Karpas-422 (cell line): ENCODE data around the gene CIB2. TPM values are rescaled to one million over a fixed set of nuclear protein-coding genes. Genes with fewer than 3 reads are reported as not detected.

Experiments
- DNase-seq: peaks from one replicate; pipeline ENCODE4 v3.0.0-alpha.2; 2015
- H2AFZ ChIP-seq: fragments of 200-600 bp; sonication (generic); 2 replicates; pipeline ENCODE4 v1.6.1; 2014; ENCODE audit warnings: antibody characterized with exemption, low read length, mixed read lengths
- H3K27ac ChIP-seq: fragments of 200-600 bp; sonication (generic); 2 replicates; pipeline ENCODE4 v1.5.1; 2014; ENCODE audit warnings: mild to moderate bottlenecking, low read length, moderate library complexity
- H3K27me3 ChIP-seq: fragments of 200-600 bp; sonication (generic); 2 replicates; pipeline ENCODE4 v1.6.1; 2014; ENCODE audit warnings: low read length, mixed read lengths
- H3K36me3 ChIP-seq: fragments of 200-600 bp; sonication (generic); 2 replicates; pipeline ENCODE4 v1.6.1; 2014; ENCODE audit warnings: low read length, mixed read lengths; ENCODE audit not compliant: insufficient read depth
- H3K4me1 ChIP-seq: fragments of 200-600 bp; sonication (generic); 2 replicates; pipeline ENCODE4 v1.6.1; 2014; ENCODE audit warnings: mild to moderate bottlenecking, low read length, mixed read lengths
- H3K4me2 ChIP-seq: fragments of 200-600 bp; sonication (generic); 2 replicates; pipeline ENCODE4 v1.6.1; 2014; ENCODE audit warnings: low read length, low read depth, mild to moderate bottlenecking; ENCODE audit not compliant: poor library complexity, severe bottlenecking
- H3K4me3 ChIP-seq: fragments of 200-600 bp; sonication (generic); 2 replicates; pipeline ENCODE4 v1.5.1; 2014; ENCODE audit warnings: mild to moderate bottlenecking, antibody characterized with exemption, low read length, mixed read lengths
- H3K79me2 ChIP-seq: fragments of 200-600 bp; sonication (generic); 2 replicates; pipeline ENCODE4 v1.6.1; 2014; ENCODE audit warnings: mild to moderate bottlenecking, low read length, mixed read lengths
- H3K9ac ChIP-seq: fragments of 200-600 bp; sonication (generic); 2 replicates; pipeline ENCODE4 v1.6.0; 2014; ENCODE audit warnings: low read length
- H3K9me2 ChIP-seq: fragments of 200-600 bp; sonication (generic), shearing (Covaris generic); replicated peaks from 2 replicates; pipeline ENCODE4 v1.6.0; 2014; ENCODE audit warnings: mild to moderate bottlenecking, low read length, moderate library complexity; ENCODE audit not compliant: insufficient read depth
- H3K9me3 ChIP-seq: fragments of 300-700, 200-600 bp; sonication (generic); 2 replicates; pipeline ENCODE4 v1.6.1; 2014; ENCODE audit warnings: low read length, mixed read lengths
- H4K20me1 ChIP-seq: fragments of 200-600 bp; sonication (generic); 2 replicates; pipeline ENCODE4 v1.6.1; 2014; ENCODE audit warnings: mild to moderate bottlenecking, antibody characterized with exemption, low read length, low read depth; ENCODE audit not compliant: insufficient read depth
- total RNA-seq: library from RNA; depleted of rRNA; stranded (reverse); fragments of >200 nt; shearing (Covaris generic); gene quantifications from 2 replicates; pipeline ENCODE4 v1.2.3, GENCODE V29; 2014; ENCODE audit warnings: low replicate concordance

Gene CIB2
- total RNA-seq, 1 experiment from 2014 or later: 1.1 TPM

DNA sequence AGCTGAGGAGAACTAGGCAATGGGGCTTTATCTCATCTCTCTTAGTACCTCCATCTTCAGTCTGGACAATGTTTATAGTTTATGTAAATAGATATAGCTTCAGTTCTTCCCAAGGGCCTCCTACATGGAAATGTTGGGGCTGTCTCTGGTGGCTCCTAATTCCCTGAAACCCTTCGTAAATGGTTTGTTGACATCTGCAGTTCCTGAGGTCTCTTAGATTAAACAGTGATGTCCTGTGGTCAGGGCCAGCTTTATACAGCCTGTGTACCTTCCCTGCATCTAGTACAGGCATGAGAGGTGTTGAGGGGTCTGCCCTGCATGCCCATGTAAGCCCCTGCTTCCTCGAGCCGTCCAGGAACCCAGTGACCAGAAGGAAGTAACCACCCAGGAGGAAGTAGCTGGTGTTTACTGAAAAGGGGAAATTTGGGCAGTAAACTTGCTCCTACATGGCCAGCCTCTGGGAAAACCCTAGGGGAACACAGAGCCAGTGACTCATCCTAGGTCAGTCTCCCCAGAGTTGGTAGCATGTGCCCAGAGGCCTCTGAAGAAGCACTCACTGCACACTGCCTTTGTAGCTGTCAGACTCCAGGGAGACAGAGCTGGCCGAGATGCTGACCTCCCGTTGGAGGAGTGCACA lies 49.0 kb downstream of the CIB2 start:
- H3K27ac ChIP-seq: no peak overlapping the region
- H3K4me2 ChIP-seq: no peak overlapping the region
- no peak overlapping the region for H3K4me3 ChIP-seq
- H3K27me3 ChIP-seq: no peaks in the 10 kb centered on the region
- no peaks in the 10 kb centered on the region for H3K9me2 ChIP-seq
- H3K36me3 ChIP-seq: no peaks in the 10 kb centered on the region
- no peak overlapping the region for H3K9ac ChIP-seq
- peaks cover 47% of the 10 kb centered on the region for H3K4me1 ChIP-seq
- no peaks in the 10 kb centered on the region for H3K9me3 ChIP-seq
- H3K79me2 ChIP-seq: peaks cover under 1% of the 10 kb centered on the region
- no peak for DNase-seq
- peak overlapping the region; percentile 44; the same call in 1 of the 2 replicates for H2AFZ ChIP-seq
- no peaks in the 10 kb centered on the region for H4K20me1 ChIP-seq

DNA sequence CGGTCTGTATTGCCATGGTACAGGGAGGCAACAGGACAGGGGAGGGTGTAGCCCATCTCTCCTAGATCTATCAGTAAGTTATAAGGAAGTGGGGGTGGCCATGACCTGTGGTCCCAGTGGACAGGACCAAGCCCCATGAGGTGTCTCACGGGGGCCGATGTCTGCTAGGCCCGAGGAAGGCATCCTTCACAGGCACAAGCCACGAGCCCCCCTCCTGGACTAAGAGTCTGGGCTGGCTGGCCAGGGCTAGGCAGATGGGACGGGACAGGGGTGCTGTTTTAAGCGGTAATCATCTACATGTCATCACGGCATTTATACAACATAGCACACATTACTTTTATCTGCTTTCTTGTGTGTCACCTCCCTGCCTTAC lies 51.2 kb downstream of the CIB2 start:
- H4K20me1 ChIP-seq: no peaks in the 10 kb centered on the region
- H3K36me3 ChIP-seq: no peaks in the 10 kb centered on the region
- H3K79me2 ChIP-seq: peaks cover 21% of the 10 kb centered on the region
- peaks cover 59% of the 10 kb centered on the region for H3K4me1 ChIP-seq
- no peak overlapping the region for H2AFZ ChIP-seq
- no peaks in the 10 kb centered on the region for H3K9me3 ChIP-seq
- no peaks in the 10 kb centered on the region for H3K9me2 ChIP-seq
- H3K4me3 ChIP-seq: no peak overlapping the region
- no peak overlapping the region for H3K27ac ChIP-seq
- no peak for DNase-seq
- H3K27me3 ChIP-seq: no peaks in the 10 kb centered on the region
- H3K4me2 ChIP-seq: no peak overlapping the region
- H3K9ac ChIP-seq: no peak overlapping the region

DNA sequence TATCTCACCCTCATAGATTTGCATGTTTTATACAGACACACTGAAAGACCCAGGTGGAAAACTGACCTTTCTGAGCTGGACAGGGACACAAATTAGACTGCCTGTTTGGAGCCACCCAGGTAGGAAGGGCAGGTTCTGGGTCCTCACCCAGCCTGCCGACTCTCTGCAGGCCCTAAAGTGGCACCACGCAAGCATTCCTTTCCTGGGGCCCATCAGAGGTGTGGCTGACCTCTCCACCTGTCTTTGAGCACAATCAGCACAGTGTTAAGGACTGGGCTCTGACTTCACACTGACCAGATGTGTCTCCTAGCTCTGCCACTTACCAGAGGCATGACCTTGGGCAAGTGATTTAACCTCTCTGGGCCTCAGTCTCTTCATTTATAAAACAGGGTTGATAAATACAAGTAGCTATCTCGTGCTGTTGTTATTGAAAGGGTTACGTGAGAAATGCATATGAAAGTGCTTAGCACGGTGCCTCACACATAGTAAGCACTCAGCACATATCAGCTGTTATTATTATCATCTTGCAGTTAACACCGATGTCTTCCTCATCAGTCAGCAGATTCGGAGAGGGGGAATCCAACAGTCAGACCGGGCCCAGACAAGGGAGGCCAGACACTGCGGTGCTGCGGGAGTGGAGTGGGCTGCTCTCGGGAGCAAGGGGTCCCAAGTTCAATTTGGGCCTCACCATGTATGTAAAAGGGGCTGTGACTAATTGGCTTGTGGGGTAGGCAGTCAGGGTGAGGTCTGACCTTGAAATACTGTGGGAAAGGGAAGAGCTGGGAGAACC lies 51.8 kb downstream of the CIB2 start:
- no peaks in the 10 kb centered on the region for H4K20me1 ChIP-seq
- H3K27ac ChIP-seq: no peak overlapping the region
- no peak overlapping the region for H3K9ac ChIP-seq
- H3K9me2 ChIP-seq: no peaks in the 10 kb centered on the region
- H3K4me1 ChIP-seq: peaks cover 53% of the 10 kb centered on the region
- no peak for DNase-seq
- no peak overlapping the region for H2AFZ ChIP-seq
- H3K36me3 ChIP-seq: no peaks in the 10 kb centered on the region
- peaks cover 26% of the 10 kb centered on the region for H3K79me2 ChIP-seq
- no peaks in the 10 kb centered on the region for H3K27me3 ChIP-seq
- H3K9me3 ChIP-seq: no peaks in the 10 kb centered on the region
- H3K4me2 ChIP-seq: no peak overlapping the region
- H3K4me3 ChIP-seq: no peak overlapping the region

DNA sequence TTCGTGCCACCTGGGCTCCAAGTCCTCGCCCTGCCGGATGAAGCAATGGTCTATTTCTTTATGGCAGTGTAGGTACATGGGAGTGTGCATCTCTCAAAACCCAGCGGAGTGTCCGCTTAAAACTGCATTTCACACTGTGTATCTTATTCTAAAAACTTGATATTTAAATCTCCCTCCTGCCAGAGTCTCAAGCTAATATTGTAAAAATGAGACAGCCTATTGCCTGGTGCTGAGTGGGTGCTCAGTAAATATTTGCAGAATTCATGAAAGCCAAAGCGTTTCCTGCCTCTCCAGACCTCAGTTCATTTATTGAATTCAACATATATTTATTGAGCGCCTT lies 53.4 kb downstream of the CIB2 start:
- Histone ChIP-seq H3K4me2 (peak overlapping the region; percentile 84), H3K27me3 (no peaks in the 10 kb centered on the region), H3K36me3 (no peaks in the 10 kb centered on the region), H3K9ac (peak overlapping the region; percentile 57), H3K9me3 (no peaks in the 10 kb centered on the region), H3K4me1 (peaks cover 39% of the 10 kb centered on the region), H3K9me2 (no peaks in the 10 kb centered on the region), H3K79me2 (peaks cover 34% of the 10 kb centered on the region), H4K20me1 (no peaks in the 10 kb centered on the region), H2AFZ (peak overlapping the region; percentile 77), H3K4me3 (peak overlapping the region; percentile 74), H3K27ac (peak overlapping the region; percentile 33; the same call in 1 of the 2 replicates)
- DNase-seq: no peak

DNA sequence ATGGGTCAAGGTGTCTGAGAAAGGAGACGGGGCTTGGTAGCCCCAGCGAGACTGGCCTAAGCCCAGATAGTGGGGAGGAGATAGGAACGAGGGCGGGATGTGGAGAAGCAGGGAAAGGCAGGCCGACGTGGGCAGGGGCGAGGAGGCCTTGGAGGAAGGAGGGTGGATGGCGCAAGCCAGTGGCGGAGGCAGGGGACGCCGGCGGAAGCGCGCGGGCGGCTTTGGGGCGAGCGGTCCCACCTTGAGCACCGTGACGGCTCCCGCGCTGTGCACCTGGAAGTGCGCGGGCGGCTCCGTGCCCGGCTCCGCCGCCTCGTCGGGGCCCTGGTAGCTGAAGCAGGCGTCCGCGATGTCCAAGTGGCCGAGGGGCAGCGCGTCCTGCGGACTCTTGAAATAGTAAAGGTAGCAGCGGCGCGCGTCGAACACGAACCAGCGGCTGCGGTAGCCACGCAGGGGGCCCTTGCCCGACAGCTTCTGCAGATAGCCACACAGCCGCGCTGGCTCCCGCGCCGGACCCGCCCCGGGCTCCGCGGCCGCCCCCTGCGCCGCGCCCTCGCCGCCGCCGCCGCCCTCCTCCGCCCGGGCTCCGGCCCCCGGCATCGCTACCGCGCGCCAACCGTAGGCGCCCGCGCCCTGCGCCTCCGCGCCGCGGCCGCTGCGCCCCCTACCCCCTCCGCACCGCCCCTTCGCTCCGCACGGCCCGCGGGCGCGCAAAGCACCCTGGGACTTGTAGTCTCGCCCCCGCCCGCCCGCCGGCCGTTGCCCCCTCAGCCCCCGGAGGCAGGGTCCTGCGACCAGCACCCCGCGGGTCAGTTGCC lies 54.0 kb downstream of the CIB2 start, which contains the start of gene TBC1D2B:
Gene TBC1D2B, minus strand, starts transcription at position 659 of the 818 bp plus-strand sequence. Its CDS starts 59 bp downstream, at position 600.
- H3K9ac ChIP-seq: peak within 1 kb of the TSS; percentile 80
- H3K4me1 ChIP-seq: peaks cover 39% of the 10 kb centered on the region
- H3K27ac ChIP-seq: peak within 1 kb of the TSS; percentile 33
- H2AFZ ChIP-seq: peak within 1 kb of the TSS; percentile 77
- H3K4me3 ChIP-seq: peak within 1 kb of the TSS; percentile 79
- H3K27me3 ChIP-seq: no peaks in the 10 kb centered on the region
- no peaks in the 10 kb centered on the region for H4K20me1 ChIP-seq
- H3K9me3 ChIP-seq: no peaks in the 10 kb centered on the region
- H3K79me2 ChIP-seq: peaks cover 39% of the 10 kb centered on the region
- H3K4me2 ChIP-seq: peak within 1 kb of the TSS; percentile 86
- H3K9me2 ChIP-seq: no peaks in the 10 kb centered on the region
- peak; percentile 82 for DNase-seq
- no peaks in the 10 kb centered on the region for H3K36me3 ChIP-seq

DNA sequence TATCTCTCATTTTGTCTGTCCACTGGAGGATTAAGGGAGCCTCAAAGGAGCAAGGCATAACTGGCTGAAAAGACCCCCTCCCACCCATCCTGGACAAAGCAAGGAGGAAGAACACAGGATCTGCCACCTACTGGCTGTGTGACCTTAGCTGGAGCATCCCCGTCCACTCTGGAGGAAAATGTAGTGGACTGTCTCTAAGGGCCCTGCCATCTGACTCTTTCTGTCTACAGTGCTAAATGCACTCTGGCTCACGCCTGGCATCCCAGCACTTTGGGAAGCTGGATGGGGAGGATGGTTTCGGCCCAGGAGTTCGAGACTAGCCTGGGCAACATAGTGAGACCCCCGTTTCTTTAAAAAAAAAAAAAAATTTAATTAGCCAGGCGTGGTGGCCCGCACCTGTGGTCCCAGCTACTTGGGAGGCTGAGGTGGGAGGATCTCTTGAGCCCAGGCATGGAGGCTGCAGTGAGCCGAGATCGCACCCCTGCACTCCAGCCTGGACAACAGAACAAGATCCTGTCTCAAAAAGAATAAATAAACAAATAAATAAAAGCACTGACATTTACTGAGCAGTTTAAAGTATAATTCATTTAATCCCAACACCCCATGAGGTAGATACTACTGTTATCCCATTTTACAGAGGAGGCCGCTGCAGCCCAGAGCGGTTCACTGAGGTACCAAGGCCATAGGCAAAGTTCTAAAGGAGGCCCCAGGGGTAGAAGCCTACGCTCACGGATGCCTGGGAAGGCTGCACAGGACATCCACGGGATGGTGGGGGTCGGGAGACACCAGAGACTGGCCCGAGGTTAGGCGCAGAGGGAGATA lies 54.8 kb downstream of the CIB2 start:
- H3K9ac ChIP-seq: peak overlapping the region; percentile 80
- no peak overlapping the region for H2AFZ ChIP-seq
- H3K4me3 ChIP-seq: peak overlapping the region; percentile 79
- no peaks in the 10 kb centered on the region for H3K36me3 ChIP-seq
- DNase-seq: no peak
- no peaks in the 10 kb centered on the region for H4K20me1 ChIP-seq
- no peaks in the 10 kb centered on the region for H3K9me3 ChIP-seq
- H3K4me1 ChIP-seq: peaks cover 45% of the 10 kb centered on the region
- no peaks in the 10 kb centered on the region for H3K27me3 ChIP-seq
- peak overlapping the region; percentile 13 for H3K27ac ChIP-seq
- peak overlapping the region; percentile 86 for H3K4me2 ChIP-seq
- no peaks in the 10 kb centered on the region for H3K9me2 ChIP-seq
- H3K79me2 ChIP-seq: peaks cover 48% of the 10 kb centered on the region

DNA sequence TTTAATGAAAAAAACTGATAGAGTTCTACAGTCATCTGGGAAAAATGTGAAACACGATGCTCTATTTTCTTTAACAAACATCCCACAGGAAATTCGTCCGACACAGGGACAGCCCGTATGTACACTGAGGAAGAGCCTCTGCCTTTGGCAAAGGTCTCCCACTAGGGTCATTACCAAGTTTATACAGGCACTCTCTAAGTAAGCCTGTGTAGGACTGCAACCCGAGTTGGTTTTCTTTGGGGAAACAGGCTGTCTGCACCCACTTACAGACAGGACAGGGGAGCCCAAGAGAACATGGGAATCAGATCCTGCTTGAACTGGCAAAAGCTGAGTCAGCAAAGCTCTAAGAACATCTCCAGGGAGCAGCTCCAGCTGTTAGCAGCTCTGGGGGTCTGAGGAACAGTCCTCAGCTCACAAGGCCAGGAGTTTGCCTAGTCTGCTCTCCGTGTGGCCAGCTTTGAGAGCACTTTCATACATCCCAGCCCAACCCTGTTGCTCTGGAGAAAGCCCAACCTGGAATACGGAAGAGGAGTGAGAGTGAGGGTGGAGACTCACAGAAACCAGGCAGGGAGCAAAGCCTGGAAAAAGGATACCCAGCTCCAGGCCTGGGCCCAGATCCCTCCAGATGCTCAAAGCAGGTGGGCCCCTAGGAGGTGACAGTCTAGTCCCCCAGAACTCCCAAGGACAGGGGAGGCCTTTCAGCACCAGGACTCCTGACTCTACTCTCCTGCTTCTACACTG lies 55.6 kb downstream of the CIB2 start:
- H4K20me1 ChIP-seq: no peaks in the 10 kb centered on the region
- H3K79me2 ChIP-seq: peaks cover 53% of the 10 kb centered on the region
- H3K4me1 ChIP-seq: peaks cover 51% of the 10 kb centered on the region
- peak overlapping the region; percentile 79 for H3K4me3 ChIP-seq
- H3K36me3 ChIP-seq: no peaks in the 10 kb centered on the region
- H3K27ac ChIP-seq: peak overlapping the region; percentile 13; the same call in 1 of the 2 replicates
- H2AFZ ChIP-seq: no peak overlapping the region
- H3K9ac ChIP-seq: peak overlapping the region; percentile 80
- H3K9me3 ChIP-seq: no peaks in the 10 kb centered on the region
- no peak for DNase-seq
- no peaks in the 10 kb centered on the region for H3K9me2 ChIP-seq
- peak overlapping the region; percentile 86 for H3K4me2 ChIP-seq
- no peaks in the 10 kb centered on the region for H3K27me3 ChIP-seq
